HG03039 (cell line): Measurements from ENCODE around the gene OR5AU1.
A peak's percentile ranks its signal among the peaks of the same experiment; 100 is the strongest.

Source experiments
- ATAC-seq: cut with Tn5 transposase; IDR thresholded peaks from one replicate; pipeline ENCODE4 v1.9.1; 2021; ENCODE audit warnings: mild to moderate bottlenecking, moderate library complexity; ENCODE audit not compliant: unreplicated experiment

Gene OR5AU1

GRCh38 chr14:21155963-21156362, at the start of gene OR5AU1:
Gene OR5AU1 (minus strand): TSS chr14:21156063. CDS start chr14:21155872, 191 bp downstream.
- ATAC-seq, result no peak

- ATAC-seq, result no peak
Measured at GRCh38 chr14:21205026-21205677, 49.3 kb upstream of the OR5AU1 start.

- no peak for ATAC-seq
Measured at GRCh38 chr14:21204167-21205025, 48.5 kb upstream of the OR5AU1 start.

GRCh38 chr14:21203470-21204166, 47.8 kb upstream of the OR5AU1 start:
- ATAC-seq, result no peak

GRCh38 chr14:21202463-21203358, 46.8 kb upstream of the OR5AU1 start:
- ATAC-seq, result no peak

- ATAC-seq, result no peak
Measured at GRCh38 chr14:21201732-21202462, 46.0 kb upstream of the OR5AU1 start.

- ATAC-seq, result no peak
Measured at GRCh38 chr14:21200752-21201461, 45.0 kb upstream of the OR5AU1 start.

- ATAC-seq, result no peak
Measured at GRCh38 chr14:21199611-21200560, 44.0 kb upstream of the OR5AU1 start.

- no peak for ATAC-seq
Measured at GRCh38 chr14:21197418-21198205, 41.7 kb upstream of the OR5AU1 start.

GRCh38 chr14:21194597-21194996, 38.7 kb upstream of the OR5AU1 start:
- no peak for ATAC-seq

GRCh38 chr14:21192875-21193535, 37.1 kb upstream of the OR5AU1 start:
- no peak for ATAC-seq

- no peak for ATAC-seq
Measured at GRCh38 chr14:21192447-21192822, 36.6 kb upstream of the OR5AU1 start.

- ATAC-seq, result peak; percentile 89
Measured at GRCh38 chr14:21191809-21192446, 36.1 kb upstream of the OR5AU1 start.

GRCh38 chr14:21191261-21191808, 35.5 kb upstream of the OR5AU1 start:
- no peak for ATAC-seq

- ATAC-seq, result no peak
Measured at GRCh38 chr14:21185491-21185890, 29.6 kb upstream of the OR5AU1 start.

GRCh38 chr14:21184254-21184653, 28.4 kb upstream of the OR5AU1 start:
- no peak for ATAC-seq
